ENCODE data around the gene C19orf12.
A peak's percentile ranks its signal among the peaks of the same experiment; 100 is the strongest.
"Not testable (repeated sequence)": the region's sequence is repeated elsewhere in the genome, so short reads cannot be mapped to it uniquely, and the experiment has no call there.

The C19orf12 gene

DNA sequence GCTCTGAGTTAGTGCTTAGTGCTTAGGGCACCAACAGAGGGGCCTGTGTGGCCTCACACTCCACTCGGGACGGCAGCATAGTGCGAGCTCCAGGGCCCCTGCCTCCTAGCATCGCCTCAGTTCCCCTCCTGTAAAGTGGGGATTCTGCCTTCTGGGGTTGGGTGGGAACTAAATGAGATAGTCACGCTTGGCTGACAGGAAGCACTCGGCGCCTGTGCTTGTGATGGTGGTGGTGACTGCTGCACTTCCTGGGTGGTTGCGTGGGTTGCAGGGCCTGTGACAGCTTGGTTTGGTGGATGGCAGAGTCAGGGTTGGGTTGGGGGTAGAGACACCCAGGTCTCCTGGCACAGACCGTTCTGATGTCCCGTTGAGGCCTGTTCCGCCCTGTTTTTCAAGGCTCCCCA lies 42.1 kb downstream of the C19orf12 start:
- CTCF ChIA-PET: interaction anchor here (0.9 to 3.9 kb wide), 10 partner anchors 8 to 67 kb away, joined by 3 to 41 read pairs (median 5); partner anchors contain the start of genes PLEKHF1 and POP4
- H3K27ac Mint-ChIP-seq: peak overlapping the region; percentile 95
- peaks cover 90% of the 10 kb centered on the region for H3K4me1 Mint-ChIP-seq
- peak; percentile 87 for DNase-seq
- no peaks in the 10 kb centered on the region for H3K27me3 Mint-ChIP-seq
- H3K4me3 Mint-ChIP-seq: peak overlapping the region; percentile 69
- peaks cover 64% of the 10 kb centered on the region for H3K36me3 Mint-ChIP-seq
- H3K9me3 Mint-ChIP-seq: no peaks in the 10 kb centered on the region

DNA sequence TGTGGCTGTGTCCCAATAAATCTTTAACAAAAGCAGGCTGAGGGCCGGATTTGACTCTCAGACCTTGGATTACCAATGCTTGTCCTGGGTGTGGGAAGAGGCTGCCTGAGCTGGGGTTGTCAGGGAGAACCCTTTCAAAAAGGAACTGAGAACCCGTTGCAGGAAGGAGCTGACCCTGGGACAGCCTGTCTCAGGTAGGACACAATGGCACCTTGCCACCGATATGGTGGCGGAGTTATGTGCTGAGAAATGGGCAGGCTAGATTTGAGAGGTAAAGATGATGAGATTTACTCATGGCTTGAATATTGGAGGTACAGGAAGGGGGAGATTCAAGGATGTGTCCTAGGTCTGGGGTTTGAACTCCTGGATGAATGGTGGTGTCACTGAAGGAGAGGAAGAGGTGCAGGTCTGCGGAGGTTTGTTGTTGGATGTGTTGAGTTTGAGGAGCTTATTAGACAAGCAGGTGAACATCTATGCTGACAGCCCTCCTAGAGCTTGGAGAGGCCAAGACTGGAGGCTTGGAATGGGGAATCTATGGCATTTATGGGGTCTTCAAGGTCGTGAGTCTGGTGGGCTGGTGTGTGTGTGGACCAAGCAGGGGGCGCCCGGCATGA lies 42.6 kb downstream of the C19orf12 start:
- peak overlapping the region; percentile 95 for H3K27ac Mint-ChIP-seq
- DNase-seq: peak; percentile 19
- H3K36me3 Mint-ChIP-seq: peaks cover 69% of the 10 kb centered on the region
- no peaks in the 10 kb centered on the region for H3K9me3 Mint-ChIP-seq
- no peaks in the 10 kb centered on the region for H3K27me3 Mint-ChIP-seq
- peaks cover 94% of the 10 kb centered on the region for H3K4me1 Mint-ChIP-seq
- CTCF ChIA-PET: interaction anchor here (0.8 to 3.9 kb wide), 18 partner anchors 8 to 178 kb away, joined by 3 to 41 read pairs (median 6); partner anchors contain the start of genes PLEKHF1 and POP4
- H3K4me3 Mint-ChIP-seq: peak overlapping the region; percentile 69

DNA sequence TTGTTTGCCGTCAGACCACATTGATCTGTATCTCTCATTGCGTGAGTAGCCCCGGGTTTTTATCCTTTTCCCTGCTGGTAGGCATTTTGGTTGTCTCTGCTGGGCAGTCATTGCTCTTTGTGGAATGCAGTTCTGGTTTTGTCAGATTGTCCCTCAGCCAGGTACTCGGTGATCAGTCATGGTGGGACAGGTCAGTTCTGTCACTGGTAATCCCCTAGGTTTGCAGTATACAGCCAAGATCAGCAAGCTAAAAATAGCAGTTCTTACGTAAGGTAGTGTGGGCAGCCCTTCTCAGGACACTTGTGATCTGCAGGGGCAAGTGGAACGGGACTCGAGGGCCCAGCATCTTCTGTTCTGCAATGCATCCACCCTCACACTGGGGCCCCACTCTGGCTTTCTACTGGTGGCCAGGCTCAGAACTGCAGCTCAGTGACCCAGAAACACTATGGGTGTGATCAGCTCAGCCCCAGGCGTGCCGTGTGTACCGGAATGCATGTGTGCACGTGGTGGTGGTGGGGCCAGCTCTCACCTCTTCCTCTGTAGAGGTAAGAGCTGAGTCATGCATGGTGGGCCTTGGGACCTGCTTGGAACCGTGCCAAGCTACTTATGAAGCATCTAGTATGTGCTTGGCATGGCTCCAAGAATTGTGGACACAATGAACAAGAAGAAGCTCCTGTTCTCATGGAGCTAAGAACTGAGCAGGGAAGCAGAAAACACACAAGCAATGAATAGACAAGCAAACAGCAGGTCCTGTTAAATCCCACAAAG lies 43.5 kb downstream of the C19orf12 start:
- H3K36me3 Mint-ChIP-seq: peaks cover 68% of the 10 kb centered on the region
- H3K4me1 Mint-ChIP-seq: peaks cover 94% of the 10 kb centered on the region
- CTCF ChIA-PET: interaction anchor here (0.8 to 3.9 kb wide), 14 partner anchors 9 to 179 kb away, joined by 3 to 41 read pairs (median 8); partner anchors contain the start of gene POP4
- peak overlapping the region; percentile 69 for H3K4me3 Mint-ChIP-seq
- H3K9me3 Mint-ChIP-seq: no peaks in the 10 kb centered on the region
- peak; percentile 89 for DNase-seq
- no peaks in the 10 kb centered on the region for H3K27me3 Mint-ChIP-seq
- H3K27ac Mint-ChIP-seq: peak overlapping the region; percentile 95

DNA sequence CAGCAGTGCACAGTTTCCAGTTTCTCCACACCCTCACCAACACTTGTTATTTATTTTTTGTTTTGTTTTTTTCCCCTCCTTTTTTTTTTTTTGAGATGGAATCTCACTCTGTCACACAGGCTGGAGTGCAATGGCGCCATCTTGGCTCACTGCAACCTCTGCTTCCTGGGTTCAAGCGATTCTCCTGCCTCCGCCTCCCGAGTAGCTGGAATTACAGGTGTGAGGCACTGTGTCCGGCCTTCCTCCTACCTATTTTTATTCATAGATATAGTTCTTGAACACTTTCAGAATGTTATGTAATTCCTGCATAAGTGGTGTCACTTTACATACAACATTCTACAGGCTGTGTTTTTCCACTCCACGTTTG lies 44.1 kb downstream of the C19orf12 start:
- not testable (repeated sequence) for H3K27me3 Mint-ChIP-seq, H3K9me3 Mint-ChIP-seq, DNase-seq
- Mint-ChIP-seq H3K4me3 (peak overlapping the region; percentile 69), H3K4me1 (peaks cover 88% of the 10 kb centered on the region), H3K27ac (peak overlapping the region; percentile 95), H3K36me3 (peaks cover 67% of the 10 kb centered on the region)
- CTCF ChIA-PET: interaction anchor here (1.2 to 3.9 kb wide), 10 partner anchors 9 to 179 kb away, joined by 3 to 41 read pairs (median 8); partner anchors contain the start of gene POP4

DNA sequence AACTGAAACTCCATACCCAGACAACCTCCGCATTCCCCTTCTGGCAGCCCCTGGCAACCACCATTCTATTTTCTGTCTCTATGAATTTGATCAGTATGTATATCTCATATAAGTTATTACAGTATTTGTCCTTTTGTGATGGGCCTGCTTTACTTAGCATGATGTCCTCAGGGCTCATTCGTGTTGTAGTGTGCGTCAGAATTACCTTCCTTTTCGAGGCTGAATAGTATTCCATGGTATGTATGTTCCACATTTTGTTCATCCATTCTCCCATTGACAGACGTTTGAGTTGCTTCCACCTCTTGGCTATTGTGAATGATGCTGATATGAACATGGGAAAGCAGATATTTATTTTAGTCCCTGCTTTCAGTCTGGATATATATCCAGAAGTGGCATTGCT lies 44.8 kb downstream of the C19orf12 start:
- no peak for DNase-seq
- CTCF ChIA-PET: interaction anchor here (2.8 kb wide), 1 partner anchor 11 kb away, joined by 11 read pairs; no protein-coding TSS in a partner anchor
- H3K4me1 Mint-ChIP-seq: peaks cover 81% of the 10 kb centered on the region
- peak overlapping the region; percentile 95 for H3K27ac Mint-ChIP-seq
- H3K4me3 Mint-ChIP-seq: peak overlapping the region; percentile 69
- peaks cover 64% of the 10 kb centered on the region for H3K36me3 Mint-ChIP-seq
- no peaks in the 10 kb centered on the region for H3K27me3 Mint-ChIP-seq
- no peaks in the 10 kb centered on the region for H3K9me3 Mint-ChIP-seq

DNA sequence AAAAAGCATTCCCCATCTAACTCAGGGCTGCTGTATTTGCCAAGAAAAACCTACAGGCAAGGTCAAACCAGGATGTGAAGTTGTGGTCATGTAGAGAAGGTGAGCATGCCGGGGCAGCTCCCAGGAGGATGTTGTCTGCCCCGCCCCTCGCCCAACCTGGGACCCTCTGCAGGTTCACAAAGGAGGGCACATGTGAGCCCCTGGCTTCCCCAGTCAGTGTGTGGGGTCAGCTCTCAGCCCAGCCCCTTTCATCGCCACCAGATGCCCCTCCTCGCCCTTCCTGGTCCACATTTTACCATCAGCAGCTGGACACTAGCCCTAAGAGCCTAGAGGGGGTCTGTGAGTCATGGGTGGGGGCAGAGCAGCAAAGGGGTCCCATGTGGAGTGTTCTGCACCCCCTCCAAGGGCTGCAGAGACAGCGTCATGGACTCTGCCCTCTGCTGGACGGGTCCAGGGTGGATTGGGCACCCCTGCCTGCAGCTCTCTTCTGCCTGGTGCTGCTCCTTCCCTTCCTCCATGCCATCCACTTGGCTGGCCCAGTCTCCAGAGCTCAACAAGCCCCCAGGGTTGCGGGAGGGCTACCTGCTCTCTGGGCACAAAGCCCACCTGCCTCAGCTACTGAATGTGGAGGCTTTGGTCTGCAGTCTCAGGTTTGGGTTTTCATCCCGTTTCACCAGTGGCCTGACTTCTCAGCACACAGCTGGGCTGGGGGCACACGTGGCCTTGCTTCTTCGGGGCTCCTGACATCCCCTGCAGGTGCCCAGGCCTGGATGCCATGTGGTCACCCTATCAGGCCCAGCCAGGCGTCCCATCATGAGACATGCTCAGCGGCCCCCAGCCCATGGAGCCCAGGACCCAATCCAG lies 46.1 kb downstream of the C19orf12 start:
- DNase-seq: no peak
- CTCF ChIA-PET: interaction anchor here (1.0 to 5.6 kb wide), 8 partner anchors 9 to 63 kb away, joined by 3 to 58 read pairs (median 16); partner anchors contain the start of genes C19orf12 and POP4
- no peaks in the 10 kb centered on the region for H3K27me3 Mint-ChIP-seq
- H3K27ac Mint-ChIP-seq: peak overlapping the region; percentile 95
- H3K4me3 Mint-ChIP-seq: peak overlapping the region; percentile 92
- no peaks in the 10 kb centered on the region for H3K9me3 Mint-ChIP-seq
- peaks cover 63% of the 10 kb centered on the region for H3K36me3 Mint-ChIP-seq
- H3K4me1 Mint-ChIP-seq: peaks cover 82% of the 10 kb centered on the region

DNA sequence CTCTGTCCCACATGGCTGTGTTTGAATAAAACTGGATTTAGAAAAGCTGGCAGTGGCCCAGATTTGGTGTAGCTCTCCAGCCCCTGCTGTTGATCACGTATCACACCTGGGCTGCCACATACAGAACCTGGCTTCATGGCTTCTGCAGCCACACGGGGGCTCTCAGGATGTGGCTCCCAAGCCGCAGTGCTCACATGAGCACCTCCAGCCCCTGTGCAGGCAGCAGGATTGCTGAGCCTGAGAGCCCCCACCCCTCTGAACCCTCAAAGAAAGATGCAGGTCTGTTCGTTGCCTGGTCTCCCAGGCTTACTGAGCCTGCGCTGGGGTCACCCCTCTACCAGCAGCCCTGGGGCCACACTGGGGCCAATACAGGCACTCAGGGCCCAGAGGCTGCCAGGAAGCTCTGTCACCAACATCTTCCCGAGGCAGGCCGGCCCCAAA lies 47.1 kb downstream of the C19orf12 start:
- Mint-ChIP-seq H3K27ac (peak overlapping the region; percentile 95), H3K36me3 (peaks cover 52% of the 10 kb centered on the region), H3K4me1 (peaks cover 75% of the 10 kb centered on the region), H3K9me3 (no peaks in the 10 kb centered on the region), H3K4me3 (peak overlapping the region; percentile 92), H3K27me3 (no peaks in the 10 kb centered on the region)
- CTCF ChIA-PET: interaction anchor here (1.2 to 5.6 kb wide), 9 partner anchors 10 to 62 kb away, joined by 3 to 58 read pairs (median 12); partner anchors contain the start of genes C19orf12 and POP4
- DNase-seq: peak; percentile 81

DNA sequence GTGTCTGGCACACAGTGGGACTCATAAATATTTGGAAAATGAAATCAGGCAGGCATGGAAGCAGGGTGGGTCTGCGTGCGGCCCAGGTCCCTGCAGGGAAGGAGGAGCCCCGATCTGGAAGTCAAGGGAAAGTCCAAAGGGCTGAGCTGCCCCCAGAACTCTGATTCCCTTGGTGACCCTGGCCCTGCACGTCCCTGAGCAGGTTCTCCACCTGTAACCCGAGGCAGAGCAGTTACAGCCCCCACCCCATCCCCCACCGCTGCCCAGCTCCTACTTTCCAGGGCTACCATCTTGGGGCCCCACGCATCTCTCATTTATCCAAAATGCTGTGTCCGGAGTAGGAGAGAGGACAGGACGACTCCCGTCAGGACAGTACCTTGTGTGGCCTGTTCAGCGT lies 47.7 kb downstream of the C19orf12 start:
- CTCF ChIA-PET: interaction anchor here (1.1 to 5.6 kb wide), 8 partner anchors 11 to 80 kb away, joined by 3 to 58 read pairs (median 16); partner anchors contain the start of genes C19orf12 and POP4
- Mint-ChIP-seq H3K27me3 (peaks cover 5% of the 10 kb centered on the region), H3K27ac (peak overlapping the region; percentile 95), H3K4me3 (peak overlapping the region; percentile 92), H3K4me1 (peaks cover 73% of the 10 kb centered on the region), H3K36me3 (peaks cover 47% of the 10 kb centered on the region), H3K9me3 (no peaks in the 10 kb centered on the region)
- DNase-seq: no peak

DNA sequence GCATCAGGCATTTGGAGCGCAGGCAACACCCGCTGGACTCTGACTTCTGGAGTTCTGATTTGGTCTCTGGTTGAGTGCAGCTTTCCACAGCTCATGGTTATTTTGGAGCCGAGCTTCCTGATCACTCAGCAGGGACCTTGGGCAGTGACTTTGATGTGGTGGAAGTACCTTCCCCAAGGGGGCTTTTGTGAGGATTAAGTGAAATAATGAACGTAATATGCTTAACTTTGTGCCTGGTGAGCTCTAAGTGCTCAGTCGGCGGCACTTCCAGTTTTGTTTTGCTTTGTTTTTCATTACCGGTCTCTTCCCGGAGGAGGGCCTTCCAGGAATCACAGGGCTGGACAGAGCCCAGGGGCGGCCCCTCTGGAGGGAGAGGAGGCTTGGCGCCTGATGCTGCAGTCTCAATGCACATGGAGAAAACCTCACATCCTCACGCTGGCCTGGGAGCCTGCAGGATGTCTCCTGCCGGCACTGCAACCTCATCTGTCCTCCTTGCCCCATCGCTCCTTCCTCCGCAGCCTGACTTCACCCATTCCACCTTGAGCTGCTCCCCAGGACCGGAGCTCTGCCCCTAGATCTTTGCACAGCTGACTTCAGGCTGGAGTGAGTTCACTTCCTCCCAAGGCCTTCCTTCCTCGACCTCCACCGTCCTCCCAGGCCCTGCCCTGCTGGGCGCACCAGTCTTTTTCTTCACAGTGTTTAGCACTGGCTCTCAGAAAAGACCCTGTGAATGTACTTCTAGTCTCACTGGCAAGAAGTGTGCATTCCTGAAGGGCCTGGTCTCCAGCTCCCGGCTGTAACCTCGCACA lies 48.3 kb downstream of the C19orf12 start:
- peak; percentile 56 for DNase-seq
- CTCF ChIA-PET: interaction anchor here (1.1 to 5.6 kb wide), 9 partner anchors 11 to 79 kb away, joined by 3 to 58 read pairs (median 16); partner anchors contain the start of genes C19orf12 and POP4
- peaks cover 44% of the 10 kb centered on the region for H3K36me3 Mint-ChIP-seq

DNA sequence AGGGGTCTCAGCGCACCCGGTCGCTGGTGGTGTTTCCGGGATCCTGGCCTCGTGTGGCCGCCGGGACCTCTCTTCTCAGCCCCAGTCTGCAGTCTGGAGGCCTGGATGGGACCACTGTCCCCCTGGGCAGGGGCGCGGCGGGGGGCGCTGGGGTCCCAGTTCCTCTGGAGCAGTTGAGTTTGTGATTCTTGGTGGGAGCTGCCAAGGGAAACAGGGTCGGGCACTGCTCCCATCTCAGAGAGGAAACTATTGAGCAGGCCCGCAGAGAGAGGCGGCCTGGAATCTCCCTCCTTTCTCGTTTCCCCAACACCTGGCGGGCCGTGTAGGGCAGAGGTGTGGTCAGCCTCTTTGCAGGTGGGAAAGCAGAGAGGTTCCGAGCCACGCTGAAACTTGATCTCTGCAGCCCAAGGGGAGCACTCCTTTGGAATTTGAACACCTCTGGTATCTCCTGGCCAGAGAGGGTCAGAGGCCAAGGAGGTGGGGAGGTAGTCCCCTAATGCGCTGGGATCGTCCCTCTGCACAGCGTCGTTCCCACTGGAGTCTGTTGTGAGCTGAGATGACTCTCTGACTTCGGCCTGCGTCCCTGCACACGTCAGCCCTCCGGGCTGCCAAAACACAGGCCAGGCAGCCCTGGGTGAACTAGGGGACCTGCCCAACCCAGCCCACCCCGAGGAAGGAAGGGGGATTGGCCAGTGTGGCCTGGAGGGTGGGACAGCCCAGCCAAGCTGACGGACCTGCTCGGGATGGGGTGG lies 49.1 kb downstream of the C19orf12 start:
- Mint-ChIP-seq H3K9me3 (no peaks in the 10 kb centered on the region), H3K27ac (peak overlapping the region; percentile 95), H3K4me1 (peaks cover 66% of the 10 kb centered on the region), H3K4me3 (peak overlapping the region; percentile 92), H3K36me3 (peaks cover 36% of the 10 kb centered on the region), H3K27me3 (peaks cover 10% of the 10 kb centered on the region)
- CTCF ChIA-PET: interaction anchor here (0.7 to 5.6 kb wide), 12 partner anchors 7 to 60 kb away, joined by 3 to 58 read pairs (median 6); partner anchors contain the start of genes C19orf12 and POP4
- no peak for DNase-seq

More for the DNA sequence above, 48.3 kb downstream of the C19orf12 start:
- H3K27ac Mint-ChIP-seq: peak overlapping the region; percentile 95
- H3K9me3 Mint-ChIP-seq: no peaks in the 10 kb centered on the region
- H3K4me1 Mint-ChIP-seq: peaks cover 71% of the 10 kb centered on the region
- peak overlapping the region; percentile 92 for H3K4me3 Mint-ChIP-seq
- H3K27me3 Mint-ChIP-seq: peaks cover 5% of the 10 kb centered on the region

DNA sequence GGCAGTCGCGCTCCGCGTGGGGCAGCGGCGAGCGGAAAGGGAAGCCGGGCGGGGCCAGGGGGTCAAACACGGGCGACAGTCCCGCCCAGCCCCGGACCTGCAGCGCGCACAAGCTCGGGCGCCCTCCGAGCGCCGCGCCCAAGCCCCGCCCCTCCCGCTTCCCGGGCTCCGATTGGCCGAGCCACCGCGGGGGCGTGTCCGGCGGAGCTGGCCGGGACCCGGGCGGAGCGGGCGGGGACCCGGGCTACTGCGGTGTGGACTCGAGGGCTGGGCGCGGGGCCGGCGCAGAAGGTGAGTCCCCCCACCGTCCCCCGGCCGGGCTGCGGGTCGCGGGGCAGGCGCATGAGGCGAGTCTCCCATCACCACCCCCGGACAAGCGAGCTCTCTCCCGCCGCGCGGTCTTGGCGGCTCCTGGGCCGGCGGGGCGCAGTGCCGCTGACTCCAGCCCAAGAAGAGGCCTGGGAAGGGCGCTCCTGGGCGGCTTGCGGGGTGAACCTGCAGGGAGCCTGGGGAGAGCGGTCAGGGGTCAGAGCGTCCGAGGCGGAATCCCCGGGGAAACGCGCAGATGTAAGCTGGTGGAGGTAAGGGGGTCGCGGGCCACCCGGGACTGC lies 49.7 kb downstream of the C19orf12 start, which contains the start of gene PLEKHF1:
PLEKHF1 (plus strand) TSS at position 247 of the 611 bp plus-strand sequence. CDS start 8,379 bp downstream, outside the sequence.
- H3K4me3 Mint-ChIP-seq: peak within 1 kb of the TSS; percentile 92
- peak; percentile 91 for DNase-seq

More for the DNA sequence above, 49.7 kb downstream of the C19orf12 start, which contains the start of gene PLEKHF1:
- Mint-ChIP-seq H3K36me3 (peaks cover 30% of the 10 kb centered on the region), H3K27me3 (peaks cover 12% of the 10 kb centered on the region), H3K9me3 (no peaks in the 10 kb centered on the region), H3K27ac (peak within 1 kb of the TSS; percentile 95), H3K4me1 (peaks cover 63% of the 10 kb centered on the region)
- CTCF ChIA-PET: interaction anchor here (0.7 to 5.6 kb wide), 11 partner anchors 8 to 59 kb away, joined by 3 to 58 read pairs (median 7); partner anchors contain the start of genes C19orf12 and POP4

All from activated naive CD4-positive, alpha-beta T cell treated with anti-CD3 and anti-CD28 coated beads, Interleukin-2, amount 10 ng/mL, durations not matched to agents 7 days and 5 days (primary cell).